Calu3 (cell line): ENCODE results near the gene PGAM2. TPM values are rescaled to one million over a fixed set of nuclear protein-coding genes. Genes with fewer than 3 reads are reported as not detected.

Experiments used
- BruUV-seq: library from RNA; stranded (reverse); fragments of 400-500 nt; replicated peaks from 2 replicates; lab custom pipeline; 2021; lab: Mats Ljungman, UMichigan
- CTCF ChIA-PET: fragments of 300-600 bp; sonication (Branson Sonifier 250); formaldehyde crosslinking; loops from one replicate; lab custom pipeline; 2022; ENCODE audit warnings: antibody characterized with exemption; lab: Charles Lee
- DNase-seq: peaks from one replicate; pipeline ENCODE4 v3.0.0; 2022
- H3K27ac Mint-ChIP-seq: one replicate; pipeline ENCODE4 v1.8.0; 2022; ENCODE audit warnings: mixed read lengths; ENCODE audit not compliant: unreplicated experiment
- H3K27me3 Mint-ChIP-seq: one replicate; pipeline ENCODE4 v1.8.0; 2022; ENCODE audit warnings: mixed read lengths; ENCODE audit not compliant: unreplicated experiment
- H3K36me3 Mint-ChIP-seq: one replicate; pipeline ENCODE4 v1.8.0; 2022; ENCODE audit warnings: mild to moderate bottlenecking, moderate library complexity, mixed read lengths; ENCODE audit not compliant: insufficient read depth, unreplicated experiment
- H3K4me1 Mint-ChIP-seq: one replicate; pipeline ENCODE4 v1.8.0; 2022; ENCODE audit warnings: mild to moderate bottlenecking, low read depth, mixed read lengths; ENCODE audit not compliant: unreplicated experiment
- H3K4me3 Mint-ChIP-seq: one replicate; pipeline ENCODE4 v1.8.0; 2022; ENCODE audit warnings: mild to moderate bottlenecking, low read depth, moderate library complexity, mixed read lengths; ENCODE audit not compliant: unreplicated experiment
- H3K9me3 Mint-ChIP-seq: one replicate; pipeline ENCODE4 v1.8.0; 2022; ENCODE audit warnings: low read depth, mixed read lengths; ENCODE audit not compliant: unreplicated experiment
- CTCF ChIP-seq: fragments of 200-600 bp; IDR thresholded peaks from one replicate; pipeline ENCODE4 v1.8.0; 2022; ENCODE audit warnings: antibody characterized with exemption; ENCODE audit not compliant: unreplicated experiment
- intact Hi-C: fragments of 100-400 bp; cut with micrococcal nuclease; formaldehyde crosslinking; loops from one replicate; pipeline ENCODE4 v1.10.0; 2022; ENCODE audit not compliant: unreplicated experiment
- total RNA-seq: library from RNA; stranded (reverse); gene quantifications from 2 replicates; pipeline ENCODE4 v1.2.3, GENCODE V29; 2022

PGAM2 gene
- total RNA-seq, 1 experiment from 2014 or later: 0.87 TPM

GRCh38 chr7:44104860-44105771, 39.7 kb upstream of the PGAM2 start:
- CTCF ChIA-PET: interaction anchor here (0.7 kb wide), 2 partner anchors 17 to 53 kb away, joined by 4 read pairs; no protein-coding TSS in a partner anchor
- no peak for TF ChIP-seq CTCF
- Mint-ChIP-seq H3K27me3 (peaks cover 73% of the 10 kb centered on the region), H3K27ac (no peak overlapping the region), H3K9me3 (no peaks in the 10 kb centered on the region), H3K4me3 (no peak overlapping the region), H3K4me1 (peaks cover 6% of the 10 kb centered on the region), H3K36me3 (no peaks in the 10 kb centered on the region)
- DNase-seq: no peak
- no TSS peak for BruUV-seq
- intact Hi-C loops: no loop called here

GRCh38 chr7:44103923-44104859, 38.8 kb upstream of the PGAM2 start, which contains the start of gene AEBP1:
AEBP1 (plus strand) TSS chr7:44104345; CDS start chr7:44104666, 321 bp downstream.
- H3K27ac Mint-ChIP-seq: no peak within 1 kb of the TSS
- H3K36me3 Mint-ChIP-seq: no peaks in the 10 kb centered on the region
- peaks cover 6% of the 10 kb centered on the region for H3K4me1 Mint-ChIP-seq
- no TSS peak for BruUV-seq
- CTCF ChIA-PET: interaction anchor here (0.7 kb wide), 1 partner anchor 54 kb away, joined by 4 read pairs; no protein-coding TSS in a partner anchor
- peaks cover 66% of the 10 kb centered on the region for H3K27me3 Mint-ChIP-seq
- no peak for TF ChIP-seq CTCF
- no peak within 1 kb of the TSS for H3K4me3 Mint-ChIP-seq
- no peak for DNase-seq
- no peaks in the 10 kb centered on the region for H3K9me3 Mint-ChIP-seq
- intact Hi-C loops: no loop called here

- no peak for DNase-seq
- BruUV-seq: no TSS peak
- CTCF ChIA-PET: interaction anchor here (1.0 kb wide), 1 partner anchor 22 kb away, joined by 6 read pairs; no protein-coding TSS in a partner anchor
- Mint-ChIP-seq H3K27ac (no peak overlapping the region), H3K4me3 (no peak overlapping the region), H3K9me3 (no peaks in the 10 kb centered on the region), H3K27me3 (peaks cover 60% of the 10 kb centered on the region), H3K4me1 (peaks cover 6% of the 10 kb centered on the region), H3K36me3 (no peaks in the 10 kb centered on the region)
- no peak for TF ChIP-seq CTCF
- intact Hi-C loops: no loop called here
Measured at GRCh38 chr7:44103566-44103922, 38.2 kb upstream of the PGAM2 start.

DNA sequence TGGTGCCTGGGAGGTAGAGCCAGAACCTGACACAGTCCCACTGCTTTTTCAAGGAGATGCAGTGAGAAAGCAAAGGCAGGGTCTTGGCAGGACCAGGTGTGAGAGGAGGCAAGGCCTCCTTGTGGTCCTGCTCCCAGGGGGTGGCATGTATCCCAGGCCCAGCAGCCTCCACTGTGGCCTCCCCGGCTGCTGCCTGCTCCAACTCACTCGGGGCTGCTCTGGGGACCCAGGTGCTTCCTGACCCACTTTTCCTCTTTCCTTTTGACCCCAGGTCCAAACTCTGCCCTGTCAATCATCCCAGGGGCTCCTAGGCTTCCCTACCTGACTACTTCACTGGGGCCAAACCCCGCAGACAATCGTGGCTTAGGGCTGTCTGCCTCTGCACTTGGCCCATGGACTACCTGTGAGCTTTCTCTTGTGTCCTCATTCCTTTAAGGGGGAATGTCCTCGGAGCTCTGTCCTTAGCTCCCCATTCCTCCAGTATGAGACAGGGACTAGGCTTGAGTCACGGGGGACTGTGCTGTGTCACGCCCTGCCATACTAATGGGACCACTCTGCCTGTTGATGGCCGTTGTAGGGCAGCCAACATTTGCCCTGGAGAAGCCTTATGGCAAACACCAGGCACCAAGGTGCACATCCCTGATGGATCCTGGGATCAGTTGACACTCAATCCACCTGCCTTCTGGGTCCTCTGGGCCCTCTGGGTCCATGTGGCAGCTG, 37.6 kb upstream of the PGAM2 start:
- no peaks in the 10 kb centered on the region for H3K36me3 Mint-ChIP-seq
- H3K4me3 Mint-ChIP-seq: no peak overlapping the region
- intact Hi-C loops: no loop called here
- CTCF ChIA-PET: interaction anchor here (1.0 kb wide), 1 partner anchor 21 kb away, joined by 6 read pairs; no protein-coding TSS in a partner anchor
- H3K27me3 Mint-ChIP-seq: peaks cover 54% of the 10 kb centered on the region
- H3K4me1 Mint-ChIP-seq: peaks cover 6% of the 10 kb centered on the region
- no peak overlapping the region for H3K27ac Mint-ChIP-seq
- H3K9me3 Mint-ChIP-seq: no peaks in the 10 kb centered on the region
- DNase-seq: no peak
- BruUV-seq: no TSS peak
- TF ChIP-seq CTCF: no peak
